SIG-M5 treated with dmso at 0.1 percent for 504 hours (cell line): ENCODE data around the gene SOSTDC1.

Experiments used
- DNase-seq: peaks from one replicate; lab custom pipeline; 2025; ENCODE audit not compliant: unreplicated experiment; lab: John Stamatoyannopoulos, UW

The SOSTDC1 gene

GRCh38 chr7:16420649-16421332 lies 44.7 kb downstream of the SOSTDC1 start:
- DNase-seq: peak; percentile 82

DNA sequence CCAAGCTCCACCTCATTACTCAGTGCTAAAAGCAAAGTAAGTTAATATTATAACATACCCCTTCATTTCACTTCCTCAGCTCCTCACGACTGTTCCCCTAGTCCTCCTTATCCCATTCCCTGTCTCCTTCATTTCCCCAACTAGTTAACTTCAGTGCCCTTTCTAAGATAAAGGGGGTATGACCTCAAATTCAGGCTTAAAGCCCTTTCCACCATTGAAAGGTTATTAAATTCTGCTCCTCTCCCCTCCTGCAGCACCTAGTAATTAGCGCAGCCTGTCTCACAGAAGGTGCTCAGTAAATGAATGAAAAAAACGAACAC lies 45.2 kb downstream of the SOSTDC1 start:
- no peak for DNase-seq

- DNase-seq: no peak
Measured at GRCh38 chr7:16419859-16420258, 45.7 kb downstream of the SOSTDC1 start.

GRCh38 chr7:16419126-16419525 lies 46.4 kb downstream of the SOSTDC1 start:
- DNase-seq: no peak

GRCh38 chr7:16417906-16418305 lies 47.6 kb downstream of the SOSTDC1 start:
- DNase-seq: no peak

DNA sequence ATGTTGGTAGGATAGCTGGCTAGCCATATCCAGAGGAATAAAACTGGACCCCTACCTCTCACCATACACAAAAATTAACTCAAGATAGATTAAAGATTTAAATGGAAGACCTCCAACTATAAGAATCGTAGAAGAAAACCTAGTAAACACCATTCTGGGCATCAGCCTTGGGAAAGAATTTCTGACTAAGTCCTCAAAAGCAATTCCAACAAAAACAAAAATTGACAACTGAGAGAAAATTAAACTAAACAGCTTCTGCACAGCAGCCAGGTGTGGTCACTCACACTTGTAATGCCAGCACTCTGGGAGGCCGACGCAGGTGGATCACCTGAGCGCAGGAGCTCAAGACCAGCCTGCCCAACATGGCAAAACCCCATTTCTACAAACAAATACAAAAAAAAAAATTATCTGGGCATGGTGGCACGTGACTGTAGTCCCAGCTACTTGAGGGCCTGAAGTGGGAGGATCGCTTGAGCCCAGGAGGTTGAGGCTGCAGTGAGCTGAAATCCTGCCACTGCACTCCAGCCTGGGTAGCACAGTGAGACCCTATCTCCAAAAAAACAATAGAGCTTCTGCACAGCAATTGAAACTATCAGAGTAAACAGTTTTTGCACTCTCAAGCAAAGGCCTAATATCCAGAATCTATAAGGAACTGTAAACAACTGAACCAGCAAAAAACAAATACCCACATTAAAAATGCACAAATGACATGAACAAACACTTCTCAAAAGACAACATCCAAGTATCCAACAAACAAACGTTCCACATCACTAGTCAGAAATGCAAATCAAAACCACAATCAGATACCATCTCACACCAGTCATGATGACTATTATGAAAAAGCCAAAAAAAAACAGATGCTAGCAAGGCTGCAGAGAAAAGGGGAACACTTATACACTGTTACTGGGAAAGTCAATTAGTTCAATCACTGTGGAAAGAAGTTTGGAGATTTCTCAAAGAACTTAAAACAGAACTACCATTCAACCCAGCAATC lies 49.0 kb downstream of the SOSTDC1 start:
- no peak for DNase-seq

DNA sequence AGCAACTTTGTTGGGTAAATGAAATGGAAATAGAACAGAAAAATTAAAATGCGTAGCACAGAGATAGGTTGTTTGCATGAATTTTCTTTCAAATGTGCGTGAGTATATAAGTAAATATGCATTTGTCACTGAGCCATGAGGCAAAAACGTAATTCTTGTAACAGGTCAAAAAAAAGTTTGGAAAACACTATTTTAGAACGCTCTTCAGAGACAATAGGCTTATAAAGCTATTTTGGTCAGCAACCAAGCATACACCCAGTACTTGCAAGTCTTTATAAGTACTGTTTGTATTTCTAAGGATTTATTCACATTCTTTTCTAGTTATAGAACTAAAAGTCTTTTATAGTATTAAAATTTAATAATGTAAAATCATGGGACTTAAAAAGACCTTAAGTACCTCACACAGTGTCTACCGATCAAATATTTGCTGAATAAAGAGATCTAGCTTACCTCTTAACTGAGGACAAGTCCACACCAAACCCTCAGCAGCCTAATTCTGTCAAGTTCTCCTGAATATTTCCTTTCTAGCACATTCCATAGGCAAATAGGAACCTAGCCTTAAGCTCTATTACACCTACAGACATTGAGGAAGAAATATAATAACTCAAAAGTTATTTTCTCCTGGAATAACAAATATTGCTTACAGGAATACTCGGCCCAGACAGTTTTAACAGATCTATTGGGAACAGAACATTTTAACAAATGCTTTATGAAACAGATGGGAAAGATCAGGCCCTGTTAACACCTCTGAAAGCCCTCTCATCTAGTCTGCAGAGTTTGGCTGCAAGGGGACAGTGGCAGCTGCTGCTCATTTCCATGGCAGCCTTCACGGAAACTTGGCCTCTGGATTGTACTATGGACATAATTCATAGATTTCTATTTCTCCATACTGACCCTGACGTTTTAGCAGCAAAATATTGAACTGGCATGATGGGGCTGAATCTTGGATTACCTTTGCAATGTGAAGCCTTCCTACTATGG lies 53.0 kb downstream of the SOSTDC1 start:
- no peak for DNase-seq
